ENCODE data around the gene MAGEA9.
"Not testable (repeated sequence)": the region's sequence is repeated elsewhere in the genome, so short reads cannot be mapped to it uniquely, and the experiment has no call there.

GRCh38 chrX:149761858-149762674 lies 19.7 kb upstream of the MAGEA9 start:
- not testable (repeated sequence) for TF ChIP-seq TCF4 (CRISPR knock-in tag; IDR thresholded peaks at IDR 0.05; ENCODE audit: borderline replicate concordance); ISL1 (CRISPR knock-in tag; IDR thresholded peaks at IDR 0.05); ZFP3 (CRISPR knock-in tag; IDR thresholded peaks at IDR 0.05); ZNF8 (CRISPR knock-in tag; IDR thresholded peaks at IDR 0.05); PATZ1 (CRISPR knock-in tag; IDR thresholded peaks at IDR 0.05; ENCODE audit: borderline replicate concordance)
